NCI-H460 (cell line): ENCODE data around the gene TELO2. TPM values are rescaled to one million over a fixed set of nuclear protein-coding genes. Genes with fewer than 3 reads are reported as not detected.

Source experiments
- DNase-seq: peaks from one replicate; pipeline ENCODE4 v3.0.0-alpha.2; 2016; ENCODE audit warnings: low read depth; ENCODE audit errors: extremely low read depth
- total RNA-seq: library from RNA; depleted of rRNA; stranded (reverse); fragments of >200 nt; shearing (Covaris generic); gene quantifications from 2 replicates; pipeline ENCODE4 v1.2.3, GENCODE V29; 2014

Gene TELO2
- total RNA-seq, 1 experiment from 2014 or later, result 7.8 TPM

DNA sequence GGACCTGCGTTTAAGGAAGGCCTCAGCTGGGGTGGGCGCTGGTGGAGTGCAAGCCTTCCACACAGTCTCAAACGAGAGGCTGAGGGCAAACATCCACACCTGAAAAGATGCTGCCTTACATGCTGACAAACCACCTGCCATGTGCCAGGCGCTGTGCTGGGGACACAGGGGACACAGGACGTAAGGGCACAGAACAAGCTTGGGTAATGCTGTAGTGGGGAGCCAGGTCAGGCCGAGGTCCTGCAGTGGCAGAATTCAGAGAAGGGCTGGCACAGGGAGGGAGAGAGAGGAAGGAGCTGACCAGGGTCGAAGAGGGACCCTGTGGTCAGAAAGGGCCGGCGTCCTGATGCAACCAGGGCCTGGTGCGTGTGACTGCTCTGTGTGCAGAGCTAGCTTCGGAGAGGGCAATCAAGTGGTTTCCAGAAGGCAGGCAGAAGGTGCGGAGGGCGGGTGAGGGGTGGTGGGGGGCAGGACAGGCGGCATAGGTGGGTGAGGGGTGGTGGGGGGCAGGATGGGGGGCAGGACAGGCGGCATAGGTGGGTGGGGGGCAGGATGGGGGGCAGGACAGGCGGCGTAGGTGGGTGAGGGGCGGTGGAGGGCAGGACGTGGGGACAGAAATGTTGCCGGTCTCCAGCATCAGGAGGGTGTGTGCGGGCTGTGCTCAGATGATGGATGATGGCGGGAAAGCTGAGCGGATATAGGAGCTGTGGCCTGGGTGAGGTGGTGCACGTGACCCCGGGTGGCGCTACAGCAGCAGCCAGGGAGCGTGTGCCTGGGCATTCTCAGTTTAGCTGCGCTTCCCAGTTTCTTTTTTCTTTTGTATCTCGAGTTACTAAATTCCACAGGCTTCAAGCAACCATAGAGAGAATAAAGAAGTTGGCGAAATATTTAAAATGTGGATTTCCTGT is 18.8 kb downstream of the TELO2 start:
- no peak for DNase-seq

DNA sequence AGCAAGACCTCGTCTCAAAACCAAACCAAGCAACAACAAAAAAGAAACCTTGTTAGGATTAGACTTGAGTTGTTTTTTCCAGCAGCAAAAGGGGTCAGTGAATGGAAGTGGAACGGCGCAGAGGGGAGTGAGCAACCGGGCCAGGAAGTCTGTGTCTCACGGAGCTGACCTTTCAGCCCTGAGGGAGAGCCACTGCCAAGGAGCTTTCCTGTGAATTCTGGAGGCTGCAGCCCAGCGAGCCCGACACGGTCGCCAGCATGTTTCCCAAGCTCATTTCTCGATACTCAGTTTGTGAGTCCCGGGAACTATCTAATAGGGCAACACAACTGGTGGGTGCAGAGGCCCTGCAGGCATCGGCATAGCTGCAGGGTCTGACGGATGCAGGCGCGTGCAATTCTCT is 19.6 kb downstream of the TELO2 start:
- no peak for DNase-seq

DNA sequence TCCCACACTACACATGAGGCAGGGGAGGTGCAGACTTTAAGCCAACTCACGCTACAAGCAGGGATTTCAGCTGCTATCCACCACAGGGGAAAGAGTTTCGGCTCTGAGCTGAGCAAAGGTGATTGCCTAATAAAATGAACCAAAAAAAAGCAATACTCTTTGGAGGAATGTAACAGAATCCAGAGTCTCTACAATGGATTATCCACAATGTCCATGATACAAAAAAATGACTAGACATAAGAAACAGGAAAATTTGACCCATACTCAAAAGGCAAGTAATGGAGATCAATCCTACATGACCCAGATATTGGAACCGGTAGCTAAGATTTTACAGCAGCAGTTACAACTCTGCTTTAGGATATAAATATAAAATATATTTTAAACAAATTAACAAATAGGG is 21.3 kb downstream of the TELO2 start:
- DNase-seq, result no peak

DNA sequence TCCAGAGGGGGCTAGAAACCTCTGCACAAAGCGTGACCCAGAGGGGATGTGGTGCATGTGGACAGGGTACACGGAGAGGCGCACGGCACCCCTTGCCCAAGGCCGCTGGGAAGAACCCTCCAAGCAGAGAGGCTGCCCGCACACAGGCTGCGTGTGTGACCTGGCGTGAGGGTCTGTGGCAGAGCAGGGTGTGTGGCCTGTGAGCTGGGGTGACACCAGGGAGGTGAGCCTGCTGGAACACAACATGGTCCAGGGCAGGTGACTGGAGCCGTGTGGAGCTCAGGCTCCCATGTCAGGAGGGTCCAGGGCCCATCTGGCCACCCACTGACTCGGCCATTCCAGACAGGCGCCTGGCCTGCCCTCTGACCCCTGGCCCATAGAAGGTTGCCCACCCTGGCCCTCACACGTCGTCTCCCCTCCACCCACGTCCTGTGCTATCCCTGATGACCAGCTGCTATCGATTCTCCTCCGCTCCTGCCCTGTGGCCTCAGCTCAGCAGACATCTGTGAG is 25.5 kb downstream of the TELO2 start:
- no peak for DNase-seq

DNA sequence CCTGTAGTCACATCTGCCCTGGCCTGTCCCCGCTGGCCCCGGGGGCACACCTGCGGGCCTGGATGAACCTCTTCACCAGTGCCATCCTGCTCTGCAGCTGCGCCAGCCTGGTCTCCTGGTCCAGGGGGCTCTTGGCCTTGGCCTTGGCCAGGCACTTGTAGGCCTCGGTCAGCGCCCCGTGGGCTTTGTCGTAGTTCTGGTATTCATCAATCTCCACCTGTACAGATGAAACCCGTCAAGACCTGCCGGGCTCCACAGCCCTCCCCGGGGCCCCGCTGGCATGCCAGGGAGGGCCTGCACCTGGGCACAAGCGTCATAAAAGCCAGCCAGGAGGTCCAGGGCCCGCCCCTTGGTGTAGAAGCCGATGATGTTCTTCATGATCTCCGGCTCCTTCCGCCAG is 26.7 kb downstream of the TELO2 start:
- no peak for DNase-seq

- DNase-seq, result no peak
Measured at GRCh38 chr16:1520461-1520860, 27.3 kb downstream of the TELO2 start.

- DNase-seq, result no peak
Measured at GRCh38 chr16:1523581-1524245, 30.6 kb downstream of the TELO2 start.

DNA sequence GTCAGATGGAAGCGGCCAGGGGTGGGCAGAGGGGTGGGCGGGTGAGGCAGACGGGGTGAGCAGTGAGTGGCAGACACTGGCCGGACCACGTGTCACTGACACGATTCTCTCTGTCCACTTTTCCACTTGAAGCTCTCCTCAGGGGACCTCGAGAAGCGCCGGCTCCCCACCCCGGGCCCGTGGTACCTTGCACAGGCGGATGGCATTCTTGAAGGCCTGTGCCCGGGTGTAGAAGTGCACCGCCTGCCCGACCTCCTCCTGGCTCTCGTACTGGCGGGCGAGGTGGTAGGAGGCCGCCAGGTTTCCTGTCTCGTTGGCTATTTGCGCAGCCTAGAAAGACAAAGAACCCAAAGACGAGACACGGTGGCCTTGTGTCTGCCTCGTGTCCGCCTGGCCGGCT is 31.2 kb downstream of the TELO2 start:
- DNase-seq, result no peak

DNA sequence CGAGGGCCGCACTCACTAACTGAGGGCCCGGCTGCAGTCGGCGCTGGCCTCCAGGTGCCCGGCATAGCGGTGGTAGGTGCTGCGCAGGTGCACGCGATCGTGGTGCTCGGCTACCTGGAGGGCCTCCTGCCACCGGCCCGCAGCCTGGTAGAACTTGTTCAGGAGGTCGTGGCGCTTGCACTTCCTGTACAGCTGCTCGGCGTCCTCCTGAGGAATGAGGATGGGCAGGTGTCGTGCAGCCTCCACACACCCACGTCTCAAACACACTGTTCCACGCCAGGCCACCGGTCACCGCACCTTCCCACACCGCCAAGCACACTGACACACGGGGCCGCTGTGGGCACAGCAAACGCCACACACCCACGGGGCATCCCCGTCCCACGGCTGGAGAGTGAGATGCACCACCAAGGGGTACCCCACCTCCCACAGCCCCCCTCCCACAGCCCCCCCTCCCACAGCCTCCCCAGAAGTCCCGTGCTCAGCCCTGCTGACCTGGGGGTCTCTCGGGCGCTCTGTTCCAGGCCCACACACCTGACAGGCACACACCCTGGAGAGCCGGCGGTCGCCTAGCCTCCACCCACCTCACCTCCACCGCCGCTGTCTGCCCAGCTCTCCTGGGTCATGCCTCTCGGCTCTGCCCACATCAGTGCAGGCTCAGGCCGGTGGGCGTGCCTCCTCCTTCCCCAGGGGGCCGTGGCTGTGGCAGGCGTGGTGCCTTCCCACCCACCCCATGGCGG is 32.9 kb downstream of the TELO2 start:
- DNase-seq, result no peak

DNA sequence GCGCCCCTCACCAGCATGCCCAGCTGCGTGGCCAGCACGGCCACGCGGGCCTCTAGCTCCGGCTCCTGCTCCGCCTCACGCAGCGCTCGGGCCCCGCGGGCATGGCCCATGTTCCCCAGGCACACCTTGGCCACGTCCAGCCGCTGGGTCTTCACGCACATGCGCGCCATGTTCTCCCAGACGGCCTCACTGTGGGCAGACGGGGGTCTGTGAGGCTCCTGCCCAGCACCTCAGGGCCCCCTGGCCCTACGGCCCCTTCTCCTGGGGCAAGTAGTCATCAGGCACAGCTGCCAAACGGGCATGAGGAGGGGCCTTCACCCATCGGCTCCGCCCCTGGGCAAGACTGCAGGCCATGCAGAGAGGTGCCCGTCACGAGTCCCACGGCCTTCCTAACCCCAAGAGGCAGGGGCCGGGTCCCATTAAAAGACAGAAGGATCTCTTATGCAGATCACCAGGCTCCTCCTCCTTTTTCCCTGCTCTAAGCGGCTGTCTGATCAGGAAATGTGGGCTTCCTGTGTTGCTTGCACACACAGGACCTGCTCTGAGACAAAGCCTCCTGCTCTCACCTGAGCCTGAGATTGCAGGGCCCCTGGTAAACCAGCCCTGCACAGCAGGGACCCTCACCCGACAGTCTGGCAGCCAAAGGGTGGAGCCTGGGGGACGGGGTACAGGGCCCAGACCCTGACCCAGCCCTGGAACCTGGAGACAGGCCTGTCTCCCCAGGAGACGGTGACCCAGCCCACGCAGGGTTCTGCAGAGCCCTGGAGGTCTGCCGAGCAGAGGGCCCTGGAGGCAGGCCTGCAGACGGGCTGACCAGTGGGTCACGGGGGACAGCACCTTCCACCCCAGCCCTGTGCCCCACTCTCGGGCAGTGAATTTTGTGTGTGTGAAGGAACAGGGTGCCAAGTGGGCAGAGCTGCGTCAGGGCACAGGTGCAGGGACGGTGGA is 33.7 kb downstream of the TELO2 start:
- DNase-seq, result no peak

GRCh38 chr16:1527836-1528811 is 35.0 kb downstream of the TELO2 start:
- no peak for DNase-seq

GRCh38 chr16:1528921-1529537 is 35.9 kb downstream of the TELO2 start:
- DNase-seq, result no peak

- DNase-seq, result no peak
Measured at GRCh38 chr16:1530349-1530882, 37.3 kb downstream of the TELO2 start.

GRCh38 chr16:1530883-1531637 is 37.9 kb downstream of the TELO2 start:
- DNase-seq, result no peak

GRCh38 chr16:1531638-1531910 is 38.4 kb downstream of the TELO2 start:
- no peak for DNase-seq

DNA sequence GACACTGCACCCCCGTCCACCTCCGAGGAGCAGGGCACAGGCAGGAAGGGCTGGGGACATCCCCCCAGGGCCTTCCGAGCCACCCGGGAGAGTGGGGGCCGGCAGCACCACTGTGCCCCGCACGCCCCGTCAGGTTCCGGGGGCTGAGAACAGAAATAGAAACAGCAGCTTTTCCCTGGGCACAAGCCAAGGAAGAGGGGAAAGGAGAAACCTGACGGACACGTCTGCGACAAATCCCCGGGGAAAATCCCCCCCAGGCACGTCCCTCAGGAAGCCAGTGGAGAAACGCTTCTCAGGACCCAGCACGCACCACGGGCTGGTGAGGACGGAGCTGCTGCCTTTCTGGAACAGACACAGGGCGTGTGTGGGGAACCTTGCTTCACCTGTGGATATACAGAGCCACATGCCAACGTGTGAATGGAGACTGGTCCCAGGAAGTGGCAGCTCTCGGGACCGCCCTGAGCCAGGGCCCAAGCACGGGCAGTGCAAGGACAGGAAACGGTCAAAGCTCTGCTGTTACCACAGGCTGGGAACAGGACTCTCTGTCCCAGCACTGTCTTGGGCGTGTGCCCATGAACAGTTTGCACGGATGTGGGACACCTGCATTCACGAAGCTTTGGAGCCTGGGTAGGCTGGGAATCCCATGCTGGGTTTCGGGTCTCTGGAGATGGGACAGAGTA is 39.1 kb downstream of the TELO2 start:
- DNase-seq, result no peak

GRCh38 chr16:1532771-1533170 is 39.6 kb downstream of the TELO2 start:
- no peak for DNase-seq
